HG03108 (cell line): ENCODE results near the gene TTC33.
"Not testable (repeated sequence)": the region's sequence is repeated elsewhere in the genome, so short reads cannot be mapped to it uniquely, and the experiment has no call there.

ENCODE experiments used
- ATAC-seq: cut with Tn5 transposase; IDR thresholded peaks from one replicate; pipeline ENCODE4 v1.9.1; 2021; ENCODE audit warnings: moderate library complexity; ENCODE audit not compliant: unreplicated experiment

Gene TTC33

GRCh38 chr5:40654377-40654991 is 101.3 kb downstream of the TTC33 start:
- no peak for ATAC-seq

- ATAC-seq, result no peak
Observed at GRCh38 chr5:40653221-40654022, 102.3 kb downstream of the TTC33 start.

GRCh38 chr5:40652441-40653220 is 103.1 kb downstream of the TTC33 start:
- ATAC-seq, result no peak

GRCh38 chr5:40651201-40651600 is 104.6 kb downstream of the TTC33 start:
- ATAC-seq, result no peak

- no peak for ATAC-seq
Observed at GRCh38 chr5:40649463-40650030, 106.2 kb downstream of the TTC33 start.

- no peak for ATAC-seq
Observed at GRCh38 chr5:40648150-40648549, 107.6 kb downstream of the TTC33 start.

GRCh38 chr5:40646266-40646665 is 109.5 kb downstream of the TTC33 start:
- ATAC-seq, result no peak

GRCh38 chr5:40639531-40639930 is 116.2 kb downstream of the TTC33 start:
- ATAC-seq, result not testable (repeated sequence)

GRCh38 chr5:40634593-40634992 is 121.2 kb downstream of the TTC33 start:
- ATAC-seq, result no peak

- no peak for ATAC-seq
Observed at GRCh38 chr5:40634154-40634553, 121.6 kb downstream of the TTC33 start.

- no peak for ATAC-seq
Observed at GRCh38 chr5:40631236-40631635, 124.5 kb downstream of the TTC33 start.

- no peak for ATAC-seq
Observed at GRCh38 chr5:40630126-40630525, 125.6 kb downstream of the TTC33 start.

GRCh38 chr5:40628407-40628806 is 127.4 kb downstream of the TTC33 start:
- no peak for ATAC-seq

- ATAC-seq, result no peak
Observed at GRCh38 chr5:40627706-40628105, 128.1 kb downstream of the TTC33 start.

GRCh38 chr5:40626801-40627200 is 129.0 kb downstream of the TTC33 start:
- no peak for ATAC-seq

GRCh38 chr5:40623480-40624420 is 132.0 kb downstream of the TTC33 start:
- ATAC-seq, result no peak

GRCh38 chr5:40622463-40623252 is 133.1 kb downstream of the TTC33 start:
- ATAC-seq, result no peak

- ATAC-seq, result no peak
Observed at GRCh38 chr5:40619421-40619820, 136.3 kb downstream of the TTC33 start.

- ATAC-seq, result no peak
Observed at GRCh38 chr5:40618926-40619325, 136.8 kb downstream of the TTC33 start.

- no peak for ATAC-seq
Observed at GRCh38 chr5:40616781-40617180, 139.0 kb downstream of the TTC33 start.
